Right renal cortex interstitium (tissue), 3 donors: ENCODE measurements around the gene DIPK1A. TPM values are rescaled to one million over a fixed set of nuclear protein-coding genes. Genes with fewer than 3 reads are reported as not detected.
A peak's percentile ranks its signal among the peaks of the same experiment; 100 is the strongest.

Source experiments
- DNase-seq, 3 donors: peaks; one replicate each; pipeline ENCODE4 v3.0.0-alpha.2; 2013; ENCODE audit warnings: low read depth in 3 of 3, low spot score in 2 of 3
- polyA plus RNA-seq, 3 donors: library from polyadenylated mRNA; unstranded; fragments of 120-200 nt; gene quantifications; one replicate each; pipeline ENCODE4 v1.2.1, GENCODE V29; 2013; ENCODE audit not compliant: insufficient read length in 3 of 3

DIPK1A gene
- polyA plus RNA-seq, 3 donors: 9.1 to 9.6 (median 9.4) TPM

DNA sequence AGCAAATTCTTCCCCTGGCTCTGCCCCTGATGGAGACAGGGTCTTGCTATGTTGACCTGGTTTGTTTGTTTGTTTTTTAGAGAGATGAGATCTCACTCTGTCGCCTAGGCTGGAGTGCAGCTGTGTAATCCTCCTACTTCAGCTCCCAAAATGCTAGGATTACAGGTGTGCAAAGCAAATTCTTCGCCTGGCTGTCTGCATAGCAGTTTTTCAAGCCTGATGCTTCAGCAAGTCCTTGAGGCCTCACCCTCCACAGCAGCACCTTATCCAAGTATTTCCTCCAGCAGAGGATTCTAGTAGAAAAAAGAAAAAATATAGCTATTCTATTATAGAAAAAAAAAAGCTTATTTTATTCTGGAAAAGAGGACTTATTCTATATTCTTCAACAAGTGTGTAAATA, 144.5 kb downstream of the DIPK1A start:
- no peak for DNase-seq

GRCh38 chr1:92808381-92808780, 152.9 kb downstream of the DIPK1A start:
- DNase-seq: no peak

GRCh38 chr1:92805216-92805615, 156.0 kb downstream of the DIPK1A start:
- DNase-seq: no peak

GRCh38 chr1:92804721-92805201, 156.5 kb downstream of the DIPK1A start:
- peak in 1 of 3 donors; percentile 24 for DNase-seq

DNA sequence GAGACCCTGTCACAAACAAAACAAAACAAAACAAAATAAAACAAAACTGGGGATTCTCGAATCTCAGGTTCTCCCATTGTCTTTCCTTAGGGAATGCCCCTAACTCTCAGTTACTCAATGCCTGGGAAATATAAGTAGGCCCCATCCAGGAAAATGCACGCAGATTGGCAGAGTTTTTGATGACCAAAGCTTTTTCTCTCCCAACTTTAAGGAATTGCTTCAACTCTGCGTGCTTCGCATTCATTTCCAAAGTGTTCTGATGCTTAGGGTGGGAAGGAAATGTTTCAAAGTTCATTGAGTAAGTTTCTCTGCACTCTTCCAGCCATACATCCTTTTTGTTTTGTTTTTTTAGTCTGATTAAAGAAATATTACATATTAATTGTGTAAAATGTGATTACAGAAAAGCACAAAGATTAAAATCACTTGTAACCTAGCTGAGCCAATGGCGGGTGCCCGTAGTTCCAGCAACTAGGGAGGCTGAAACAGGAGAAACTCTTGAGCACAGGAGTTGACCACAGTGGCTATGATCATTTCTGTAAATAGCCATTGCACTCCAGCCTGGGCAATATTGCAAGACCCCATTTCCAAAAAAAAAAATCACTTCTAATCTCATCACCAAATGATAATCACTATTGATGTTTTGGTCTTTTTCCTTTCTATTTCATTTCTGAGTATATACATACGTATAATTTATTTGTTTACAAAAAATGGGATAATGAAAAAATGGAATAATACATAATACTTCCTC, 157.9 kb downstream of the DIPK1A start:
- no peak for DNase-seq

DNA sequence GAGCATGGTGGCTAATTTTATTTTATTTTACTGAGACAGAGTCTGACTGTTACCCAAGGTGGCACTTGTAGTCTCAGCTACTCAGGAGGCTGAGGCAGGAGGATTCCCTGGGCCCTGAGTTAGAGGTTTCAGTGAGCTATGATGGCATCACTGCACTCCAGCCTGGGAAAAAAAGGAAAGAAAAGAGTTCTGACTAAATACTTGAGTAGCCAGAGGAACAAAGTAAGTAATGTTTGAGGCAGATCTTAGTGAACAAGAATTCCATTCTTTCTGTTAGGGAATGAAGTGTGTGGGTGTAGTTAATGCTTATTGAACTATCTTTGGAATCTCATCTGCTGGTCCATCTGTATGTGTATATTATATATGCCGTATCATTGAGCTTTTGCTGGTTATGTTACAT, 163.3 kb downstream of the DIPK1A start:
- DNase-seq: no peak

- DNase-seq: no peak
Observed at GRCh38 chr1:92797297-92797696, 164.0 kb downstream of the DIPK1A start.

DNA sequence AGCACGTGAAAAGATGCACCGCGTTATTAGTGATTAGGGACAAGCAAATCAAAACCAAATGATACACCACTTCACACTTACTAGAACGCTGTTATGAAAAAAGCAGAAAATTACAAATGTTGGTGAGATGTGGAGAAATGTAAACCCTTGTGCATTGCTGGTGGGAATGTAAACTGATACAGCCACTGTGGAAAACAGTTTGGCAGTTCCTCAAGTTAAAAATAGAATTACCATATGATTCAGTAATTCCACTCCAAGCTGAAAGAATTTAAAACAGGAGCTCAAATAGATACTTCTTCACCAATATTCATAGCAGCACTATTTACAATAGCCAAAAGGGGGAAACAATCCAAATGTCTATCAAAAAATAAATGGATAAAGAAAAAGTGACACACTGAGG, 166.1 kb downstream of the DIPK1A start:
- no peak for DNase-seq

GRCh38 chr1:92792340-92792782, 168.9 kb downstream of the DIPK1A start:
- DNase-seq: no peak

Other genes with a start within 250 kb of the DIPK1A start
- gene EVI5, start 176.4 kb downstream of the DIPK1A start, polyA plus RNA-seq: 10 to 100 TPM; 18.6 to 21.8 (median 19.3) TPM
- gene RPL5, start 129.4 kb downstream of the DIPK1A start, polyA plus RNA-seq: 1,000 to 10,000 TPM; 2,881 to 3,075 (median 3,001) TPM
- 10 to 100 TPM; 45.1 to 49.7 (median 49.5) TPM for gene MTF2, start 117.8 kb upstream of the DIPK1A start, polyA plus RNA-seq
- 100 to 1,000 TPM in 1 of 3 donors, 10 to 100 TPM in 2; 92.4 to 104 (median 92.9) TPM for gene TMED5, start 219.0 kb upstream of the DIPK1A start, polyA plus RNA-seq
- 10 to 100 TPM in 2 of 3 donors, 1 to 10 TPM in 1; 9.2 to 16.1 (median 12.4) TPM for gene CCDC18, start 219.3 kb upstream of the DIPK1A start, polyA plus RNA-seq